HG03135 (cell line): ENCODE results near the gene TIGD2.
"Not testable (repeated sequence)": the region's sequence is repeated elsewhere in the genome, so short reads cannot be mapped to it uniquely, and the experiment has no call there.

Experiments
- ATAC-seq: cut with Tn5 transposase; IDR thresholded peaks from one replicate; pipeline ENCODE4 v1.9.1; 2021; ENCODE audit warnings: mild to moderate bottlenecking, moderate library complexity; ENCODE audit not compliant: unreplicated experiment

The TIGD2 gene

DNA sequence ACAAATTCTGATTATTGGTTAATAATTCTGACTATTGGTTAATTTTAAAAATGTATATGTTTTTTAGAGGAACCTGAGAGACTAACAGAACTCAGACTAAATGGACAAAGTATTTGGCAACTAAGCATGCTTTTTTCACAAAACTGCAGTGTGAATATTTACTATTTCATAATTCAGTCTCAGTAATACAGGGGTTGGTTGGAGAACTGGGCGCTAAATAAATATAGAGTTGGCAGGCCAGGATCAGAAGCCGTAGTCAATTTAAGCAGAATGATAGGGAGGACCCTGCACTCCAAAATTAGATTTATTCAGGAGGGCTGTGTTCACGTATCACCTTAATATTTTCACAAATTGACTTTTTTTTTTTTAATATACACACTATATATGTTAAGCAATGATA, 5.8 kb downstream of the TIGD2 start:
- ATAC-seq, result no peak

DNA sequence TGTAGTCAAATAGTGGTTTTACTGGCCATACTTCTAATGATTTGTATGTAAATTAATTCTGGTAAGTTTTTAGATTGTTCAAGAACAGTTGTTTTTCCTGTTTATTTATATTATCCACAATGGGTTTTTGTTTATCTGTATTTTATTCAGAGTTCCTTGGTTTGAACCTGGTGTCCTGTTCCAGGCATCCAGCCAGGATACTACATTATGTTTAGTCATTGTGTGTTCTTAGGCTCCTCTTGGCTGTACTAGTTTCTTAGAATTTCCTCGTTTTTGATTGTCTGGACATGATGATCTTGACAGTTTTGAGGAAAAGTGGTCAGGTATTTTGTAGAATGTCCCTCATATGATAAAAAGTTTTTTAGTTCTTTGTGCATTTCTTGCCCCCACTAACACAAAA, 7.8 kb downstream of the TIGD2 start:
- no peak for ATAC-seq

GRCh38 chr4:89119836-89120235, 8.5 kb downstream of the TIGD2 start:
- no peak for ATAC-seq

- no peak for ATAC-seq
Observed at GRCh38 chr4:89121387-89122068, 10.2 kb downstream of the TIGD2 start.

GRCh38 chr4:89123451-89123851, 12.1 kb downstream of the TIGD2 start:
- ATAC-seq, result no peak

GRCh38 chr4:89125901-89126782, 14.8 kb downstream of the TIGD2 start:
- no peak for ATAC-seq

DNA sequence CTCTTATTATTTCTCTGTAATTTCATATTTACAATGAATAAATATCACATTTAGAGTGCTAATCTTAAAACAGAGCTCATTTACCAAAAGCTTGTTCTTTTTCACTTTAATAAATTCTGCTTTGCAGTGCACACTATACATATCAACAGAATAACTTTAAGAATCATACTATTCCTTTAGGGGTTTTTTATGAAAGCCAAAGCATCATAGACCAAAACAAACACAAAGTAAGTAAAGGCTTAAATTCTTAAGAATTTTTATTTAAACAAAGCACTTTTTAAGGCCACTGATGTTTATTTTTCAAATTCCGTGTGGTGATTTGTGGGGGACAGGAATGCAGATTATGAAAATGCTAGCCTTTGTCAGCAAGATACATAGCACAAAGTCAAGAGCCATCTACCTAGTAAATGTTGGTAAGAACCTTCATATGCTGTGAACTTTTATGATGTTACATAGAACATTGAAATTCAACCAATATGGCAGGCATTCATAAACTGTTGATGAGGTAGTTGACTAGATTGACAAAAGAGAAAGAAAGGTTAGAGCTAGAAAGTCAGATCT, 17.8 kb downstream of the TIGD2 start:
- ATAC-seq, result no peak

- ATAC-seq, result no peak
Observed at GRCh38 chr4:89134775-89135319, 23.5 kb downstream of the TIGD2 start.

- ATAC-seq, result no peak
Observed at GRCh38 chr4:89136525-89136924, 25.2 kb downstream of the TIGD2 start.

GRCh38 chr4:89137231-89137630, 25.9 kb downstream of the TIGD2 start:
- no peak for ATAC-seq

GRCh38 chr4:89137695-89138094, 26.4 kb downstream of the TIGD2 start:
- no peak for ATAC-seq

DNA sequence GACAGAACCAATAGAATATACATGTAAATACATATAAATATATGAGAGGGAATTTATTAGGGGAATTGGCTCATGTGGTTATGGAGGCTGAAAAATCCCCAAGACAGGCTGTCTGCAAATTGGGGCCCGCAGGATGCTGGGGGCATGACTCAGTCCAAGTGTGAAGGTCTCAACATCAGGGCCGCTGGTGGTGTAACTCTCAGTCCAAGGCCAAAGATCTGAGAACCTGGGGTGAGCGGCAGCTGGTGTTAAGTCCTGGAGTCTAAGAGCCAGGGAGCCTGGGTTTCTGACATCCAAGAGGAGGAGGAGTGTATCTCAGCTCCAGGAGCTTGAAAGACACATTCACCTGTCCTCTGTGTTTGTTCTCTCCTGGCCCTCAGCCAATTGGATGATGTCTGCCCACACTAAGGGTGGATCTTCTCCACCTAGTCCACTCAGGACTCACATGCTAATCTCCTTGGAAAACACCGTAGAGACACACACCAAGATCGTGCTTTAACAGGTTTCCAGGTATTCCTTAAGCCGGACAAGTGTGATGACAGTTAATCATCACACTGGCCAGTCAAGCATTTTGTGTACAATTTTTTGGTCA, 28.9 kb downstream of the TIGD2 start:
- ATAC-seq, result no peak

- peak; percentile 92 for ATAC-seq
Observed at GRCh38 chr4:89142691-89143669, 31.6 kb downstream of the TIGD2 start.

GRCh38 chr4:89144652-89145051, 33.3 kb downstream of the TIGD2 start:
- ATAC-seq, result not testable (repeated sequence)

- ATAC-seq, result no peak
Observed at GRCh38 chr4:89146196-89146595, 34.9 kb downstream of the TIGD2 start.

- no peak for ATAC-seq
Observed at GRCh38 chr4:89152972-89153371, 41.6 kb downstream of the TIGD2 start.

GRCh38 chr4:89156174-89156914, 45.0 kb downstream of the TIGD2 start:
- ATAC-seq, result no peak

DNA sequence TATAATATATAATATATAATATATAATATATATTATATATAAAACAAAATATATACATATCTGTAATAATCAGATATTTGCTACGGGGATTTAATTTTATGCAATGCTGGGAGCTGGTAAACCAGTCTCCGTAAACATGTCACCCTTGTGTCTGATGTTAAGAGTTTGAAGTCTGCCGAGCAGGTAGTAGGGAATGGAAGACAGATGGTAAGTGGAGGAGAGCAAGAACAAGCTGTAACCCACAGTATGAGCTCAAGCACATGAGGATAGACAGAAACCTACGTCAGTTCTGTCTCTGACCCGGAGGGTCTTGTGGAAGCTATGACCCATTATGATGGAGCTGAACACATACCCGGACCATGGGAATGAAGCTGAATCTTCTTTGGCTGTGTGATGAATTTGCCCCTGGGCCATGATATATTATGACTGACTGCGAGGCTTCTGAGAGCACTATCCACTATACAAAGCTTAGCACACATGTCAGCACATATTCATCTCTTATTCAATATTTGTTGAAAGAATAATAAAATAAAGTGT, 46.2 kb downstream of the TIGD2 start:
- no peak for ATAC-seq

DNA sequence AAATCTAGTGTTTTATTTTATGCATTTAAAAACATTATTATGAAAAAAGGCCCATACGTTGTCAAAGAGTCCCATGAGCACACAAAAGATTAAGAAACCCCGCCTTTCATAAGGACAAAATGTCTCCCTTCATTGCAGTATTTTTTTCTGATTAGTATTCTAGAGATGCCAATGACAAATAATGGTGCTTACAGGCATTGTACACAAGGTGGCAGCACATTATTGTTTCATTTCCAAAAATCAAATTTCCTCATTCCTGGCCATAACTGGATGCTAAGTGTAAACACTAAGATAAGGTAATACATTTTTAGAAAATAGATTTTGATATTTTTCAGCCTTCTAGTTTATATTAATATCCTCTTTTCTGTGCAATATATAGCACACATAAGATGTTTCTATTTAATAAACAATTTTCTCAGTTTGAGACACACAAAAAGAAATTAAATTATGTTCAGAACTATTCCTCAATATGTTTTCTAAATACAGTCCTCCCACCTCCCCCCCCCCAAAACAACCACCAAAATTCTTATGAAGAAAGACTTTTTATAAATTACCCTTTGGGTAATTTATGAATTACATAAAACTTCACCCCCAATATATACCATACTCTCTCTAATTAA, 47.7 kb downstream of the TIGD2 start:
- ATAC-seq, result no peak
